Mesendoderm (in vitro differentiated cells): ENCODE data around the gene OR51B4.

Experiments used
- DNase-seq: peaks from one replicate; pipeline ENCODE4 v3.0.0; 2013
- H2AK5ac ChIP-seq: 2 replicates; pipeline ENCODE4 v1.6.1; 2013; ENCODE audit warnings: low read length, inconsistent platforms
- H2BK120ac ChIP-seq: 2 replicates; pipeline ENCODE4 v1.6.1; 2013; ENCODE audit warnings: low read depth, mild to moderate bottlenecking, low read length, moderate library complexity, mixed read lengths
- H2BK15ac ChIP-seq: replicated peaks from 2 replicates; pipeline ENCODE4 v1.6.1; 2013; ENCODE audit warnings: low read depth, mild to moderate bottlenecking, moderate library complexity
- H2BK5ac ChIP-seq: 2 replicates; pipeline ENCODE4 v1.6.1; 2013; ENCODE audit warnings: low read length, inconsistent platforms
- H3K18ac ChIP-seq: 2 replicates; pipeline ENCODE4 v1.6.1; 2013; ENCODE audit warnings: mild to moderate bottlenecking, low read length, mixed read lengths
- H3K23ac ChIP-seq: one replicate; pipeline ENCODE4 v1.6.1; 2013; ENCODE audit warnings: low read length
- H3K27ac ChIP-seq: 2 replicates; pipeline ENCODE4 v1.5.1; 2013; ENCODE audit warnings: low read depth, mild to moderate bottlenecking, inconsistent platforms, low read length, moderate library complexity
- H3K27me3 ChIP-seq: 2 replicates; pipeline ENCODE4 v1.6.1; 2013; ENCODE audit warnings: low read length, control low read depth, mild to moderate bottlenecking, inconsistent platforms; ENCODE audit not compliant: insufficient read depth, poor library complexity
- H3K36me3 ChIP-seq: 2 replicates; pipeline ENCODE4 v1.6.1; 2013; ENCODE audit warnings: low read length, inconsistent platforms; ENCODE audit not compliant: control insufficient read depth, insufficient read depth
- H3K4ac ChIP-seq: one replicate; pipeline ENCODE4 v1.6.1; 2013; ENCODE audit warnings: low read depth, mild to moderate bottlenecking, low read length, moderate library complexity
- H3K4me1 ChIP-seq: 2 replicates; pipeline ENCODE4 v1.6.1; 2013; ENCODE audit warnings: low read depth, low read length, inconsistent platforms; ENCODE audit not compliant: control insufficient read depth
- H3K4me2 ChIP-seq: 2 replicates; pipeline ENCODE4 v1.6.1; 2013; ENCODE audit warnings: low read length
- H3K4me3 ChIP-seq: 2 replicates; pipeline ENCODE4 v1.5.1; 2013; ENCODE audit warnings: mild to moderate bottlenecking, low read length
- H3K56ac ChIP-seq: one replicate; pipeline ENCODE4 v1.6.1; 2013; ENCODE audit warnings: low read length
- H3K79me1 ChIP-seq: 2 replicates; pipeline ENCODE4 v1.6.1; 2013; ENCODE audit warnings: low read length, inconsistent platforms
- H3K79me2 ChIP-seq: 2 replicates; pipeline ENCODE4 v1.6.1; 2013; ENCODE audit warnings: mild to moderate bottlenecking, low read length; ENCODE audit not compliant: control insufficient read depth, insufficient read depth
- H3K9ac ChIP-seq: 2 replicates; pipeline ENCODE4 v1.6.1; 2013; ENCODE audit warnings: low read length, inconsistent platforms
- H4K5ac ChIP-seq: one replicate; pipeline ENCODE4 v1.6.1; 2013; ENCODE audit warnings: low read length
- H4K8ac ChIP-seq: one replicate; pipeline ENCODE4 v1.6.1; 2013; ENCODE audit warnings: low read depth, mild to moderate bottlenecking, control low read depth, low read length, moderate library complexity
- WGBS: extraction: QIAGEN DNeasy Blood & Tissue Kit; methylation state at CpG from one replicate; pipeline ENCODE4 v1.1.7; 2013; ENCODE audit warnings: low lambda C conversion rate, missing lambda C conversion rate; ENCODE audit not compliant: insufficient coverage; ENCODE audit errors: extremely low coverage; 5-methylcytosine and 5-hydroxymethylcytosine counted together

OR51B4 gene

DNA sequence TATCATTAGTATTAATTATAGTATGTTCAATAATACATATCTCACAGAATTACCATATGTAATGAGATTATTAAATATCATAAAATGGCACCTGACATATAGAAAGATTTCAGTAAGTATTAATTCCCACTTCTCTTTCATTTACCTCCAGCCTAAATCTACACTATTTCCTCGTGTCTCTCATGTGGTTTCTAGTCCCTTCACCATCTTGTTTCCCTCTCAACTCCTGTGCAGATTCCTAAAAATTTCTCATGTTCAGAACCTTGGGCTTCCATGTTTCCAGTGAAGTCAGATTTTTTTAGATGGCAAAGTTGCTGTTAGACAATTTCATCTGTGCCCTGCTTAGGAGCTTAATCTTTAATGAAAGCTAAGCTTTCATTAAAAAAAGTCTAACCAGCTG, 17.9 kb downstream of the OR51B4 start:
- Histone ChIP-seq H3K4me2 (no peak overlapping the region), H3K36me3 (no peaks in the 10 kb centered on the region), H2BK5ac (no peak overlapping the region), H4K5ac (no peak overlapping the region), H2BK15ac (no peak overlapping the region), H3K27me3 (no peaks in the 10 kb centered on the region), H3K4me3 (no peak overlapping the region), H3K4me1 (peaks cover 3% of the 10 kb centered on the region), H3K79me2 (no peaks in the 10 kb centered on the region), H3K9ac (no peak overlapping the region), H2BK120ac (no peak overlapping the region), H4K8ac (no peak overlapping the region), H3K27ac (no peak overlapping the region), H3K56ac (no peak overlapping the region), H3K18ac (no peak overlapping the region), H3K4ac (no peak overlapping the region), H3K23ac (no peak overlapping the region), H2AK5ac (no peak overlapping the region), H3K79me1 (no peaks in the 10 kb centered on the region)
- no CpG with 5 or more reads among the region's 1 CpG for WGBS
- DNase-seq, result no peak

DNA sequence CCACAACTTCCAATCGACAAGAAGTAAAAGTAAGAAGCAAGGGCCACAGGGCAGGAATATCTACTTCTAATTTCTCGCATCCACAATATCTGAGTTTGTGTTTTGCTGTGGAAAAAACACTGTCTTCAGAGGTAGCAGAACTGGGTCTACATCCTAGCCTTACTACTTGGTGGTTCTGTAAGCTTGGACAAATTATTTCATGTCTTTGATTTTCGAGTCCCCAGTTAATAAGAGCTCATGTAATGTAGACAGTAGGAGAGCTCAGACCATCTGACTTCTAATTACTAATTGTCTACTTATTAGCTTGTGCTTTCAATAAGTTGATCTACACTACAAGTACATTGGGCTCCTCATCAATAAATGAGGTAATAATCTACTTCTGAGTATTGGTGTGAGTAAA, 18.7 kb downstream of the OR51B4 start:
- Histone ChIP-seq H3K79me2 (no peaks in the 10 kb centered on the region), H3K4me1 (peaks cover 3% of the 10 kb centered on the region), H3K36me3 (no peaks in the 10 kb centered on the region), H3K79me1 (no peaks in the 10 kb centered on the region), H3K4me2 (no peak overlapping the region), H3K4ac (no peak overlapping the region), H2BK15ac (no peak overlapping the region), H3K56ac (no peak overlapping the region), H3K9ac (no peak overlapping the region), H2BK120ac (no peak overlapping the region), H4K5ac (no peak overlapping the region), H2AK5ac (no peak overlapping the region), H3K27ac (no peak overlapping the region), H4K8ac (no peak overlapping the region), H3K23ac (no peak overlapping the region), H3K27me3 (no peaks in the 10 kb centered on the region), H2BK5ac (no peak overlapping the region), H3K4me3 (no peak overlapping the region), H3K18ac (no peak overlapping the region)
- DNase-seq, result no peak
- no CpG with 5 or more reads among the region's 3 CpGs for WGBS

- Histone ChIP-seq H4K8ac (no peak overlapping the region), H3K4me3 (no peak overlapping the region), H2BK5ac (no peak overlapping the region), H3K79me2 (no peaks in the 10 kb centered on the region), H3K27ac (no peak overlapping the region), H3K56ac (no peak overlapping the region), H3K4me1 (peaks cover 3% of the 10 kb centered on the region), H3K4ac (no peak overlapping the region), H4K5ac (no peak overlapping the region), H3K9ac (no peak overlapping the region), H3K27me3 (no peaks in the 10 kb centered on the region), H2BK120ac (no peak overlapping the region), H3K79me1 (no peaks in the 10 kb centered on the region), H3K4me2 (no peak overlapping the region), H3K23ac (no peak overlapping the region), H2BK15ac (no peak overlapping the region), H2AK5ac (no peak overlapping the region), H3K18ac (no peak overlapping the region), H3K36me3 (no peaks in the 10 kb centered on the region)
- no CpG with 5 or more reads among the region's 2 CpGs for WGBS
- no peak for DNase-seq
Measured at GRCh38 chr11:5282628-5283027, 19.1 kb downstream of the OR51B4 start.

DNA sequence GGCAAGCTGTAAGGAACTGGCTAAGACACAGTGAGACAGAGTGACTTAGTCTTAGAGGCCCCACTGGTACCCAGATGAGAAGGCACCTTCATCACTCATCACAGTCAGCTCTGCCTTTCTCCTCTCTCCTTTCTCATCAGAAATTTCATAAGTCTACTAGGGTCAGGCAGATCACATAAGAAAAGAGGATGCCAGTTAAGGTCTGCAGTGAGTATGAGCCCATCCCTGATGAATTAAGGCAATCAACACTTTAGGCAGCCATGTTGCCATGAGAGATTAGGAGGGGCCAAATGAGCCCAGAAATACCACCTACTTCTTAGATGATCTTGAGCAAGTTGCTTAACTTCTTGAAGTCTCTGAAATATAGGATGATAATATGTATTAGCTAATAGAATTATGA, 20.1 kb downstream of the OR51B4 start:
- H3K4me3 ChIP-seq, result no peak overlapping the region
- H3K18ac ChIP-seq, result no peak overlapping the region
- H3K4me1 ChIP-seq, result peaks cover 3% of the 10 kb centered on the region
- no peak overlapping the region for H3K9ac ChIP-seq
- no peaks in the 10 kb centered on the region for H3K79me2 ChIP-seq
- H3K27me3 ChIP-seq, result no peaks in the 10 kb centered on the region
- H4K5ac ChIP-seq, result no peak overlapping the region
- no peak overlapping the region for H2BK5ac ChIP-seq
- no peak overlapping the region for H4K8ac ChIP-seq
- H2BK15ac ChIP-seq, result peak overlapping the region; percentile 39
- no peaks in the 10 kb centered on the region for H3K36me3 ChIP-seq
- no peak overlapping the region for H3K4ac ChIP-seq
- no peaks in the 10 kb centered on the region for H3K79me1 ChIP-seq
- H3K56ac ChIP-seq, result no peak overlapping the region
- H3K27ac ChIP-seq, result no peak overlapping the region
- no peak for DNase-seq
- no peak overlapping the region for H2AK5ac ChIP-seq
- no peak overlapping the region for H3K4me2 ChIP-seq
- no peak overlapping the region for H3K23ac ChIP-seq
- no peak overlapping the region for H2BK120ac ChIP-seq

GRCh38 chr11:5280582-5281102, 21.1 kb downstream of the OR51B4 start:
- Histone ChIP-seq H3K4me2 (no peak overlapping the region), H3K18ac (no peak overlapping the region), H4K8ac (no peak overlapping the region), H3K4ac (no peak overlapping the region), H3K36me3 (no peaks in the 10 kb centered on the region), H2BK5ac (no peak overlapping the region), H3K4me3 (no peak overlapping the region), H3K27me3 (no peaks in the 10 kb centered on the region), H4K5ac (no peak overlapping the region), H3K79me2 (no peaks in the 10 kb centered on the region), H3K4me1 (peaks cover 3% of the 10 kb centered on the region), H3K56ac (no peak overlapping the region), H3K9ac (no peak overlapping the region), H2BK120ac (no peak overlapping the region), H2AK5ac (no peak overlapping the region), H2BK15ac (no peak overlapping the region), H3K79me1 (no peaks in the 10 kb centered on the region), H3K23ac (no peak overlapping the region), H3K27ac (no peak overlapping the region)
- DNase-seq, result peak; percentile 97
- WGBS, result no CpG with 5 or more reads among the region's 3 CpGs

DNA sequence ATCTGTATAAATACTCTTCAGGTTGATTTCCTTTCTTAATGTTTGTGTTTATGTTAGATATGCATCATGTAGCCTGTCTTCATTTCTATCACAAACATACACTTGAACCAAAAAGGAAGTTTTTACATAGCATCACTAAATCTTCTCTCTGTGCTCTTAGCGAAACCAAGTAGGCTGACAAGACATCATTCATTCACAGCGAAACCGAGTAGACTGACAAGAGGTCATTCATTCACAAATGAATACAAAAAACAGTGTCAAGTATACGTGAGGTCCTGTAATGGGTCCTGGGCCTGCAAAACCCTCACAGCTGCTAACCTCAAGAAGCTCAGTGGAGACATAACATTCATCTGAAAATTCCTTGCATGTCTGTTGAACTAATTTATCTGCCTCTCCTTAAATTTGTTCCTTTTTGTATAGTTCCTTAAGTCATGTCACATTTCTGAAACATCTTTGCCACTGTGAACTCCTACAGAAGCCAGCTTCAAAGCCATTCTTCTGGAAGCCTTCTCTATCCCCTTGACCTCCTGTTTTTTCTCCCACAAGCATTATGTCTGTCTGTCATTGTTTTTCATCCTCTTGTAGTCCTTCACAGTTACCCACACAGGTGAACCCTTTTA, 22.2 kb downstream of the OR51B4 start:
- DNase-seq, result no peak
- no peak overlapping the region for H3K56ac ChIP-seq

More for the DNA sequence above, 22.2 kb downstream of the OR51B4 start:
- Histone ChIP-seq H3K79me2 (no peaks in the 10 kb centered on the region), H3K9ac (no peak overlapping the region), H3K4me1 (peaks cover 3% of the 10 kb centered on the region), H3K36me3 (no peaks in the 10 kb centered on the region), H3K4me3 (no peak overlapping the region), H2BK15ac (no peak overlapping the region), H3K18ac (no peak overlapping the region), H3K27me3 (no peaks in the 10 kb centered on the region), H3K27ac (no peak overlapping the region), H2BK120ac (peak overlapping the region; percentile 49), H3K23ac (no peak overlapping the region), H4K8ac (no peak overlapping the region), H3K79me1 (no peaks in the 10 kb centered on the region), H3K4ac (no peak overlapping the region), H2BK5ac (no peak overlapping the region), H3K4me2 (no peak overlapping the region), H2AK5ac (no peak overlapping the region), H4K5ac (no peak overlapping the region)
- WGBS, result no CpG with 5 or more reads among the region's 4 CpGs
